Measurements from ENCODE around the gene SHISAL1.

GRCh38 chr22:44244265-44244822, 68.4 kb downstream of the SHISAL1 start:
- no peak for TF ChIP-seq POLR2A (IDR thresholded peaks at IDR 0.05)
- TF ChIP-seq CTCF (IDR thresholded peaks at IDR 0.05): no peak

Data from ovary (tissue), 3 donors.